ENCODE results near the gene NASP. TPM values are rescaled to one million over a fixed set of nuclear protein-coding genes. Genes with fewer than 3 reads are reported as not detected.

NASP gene
- total RNA-seq, 1 donor from 2014 or later: 16.6 TPM

DNA sequence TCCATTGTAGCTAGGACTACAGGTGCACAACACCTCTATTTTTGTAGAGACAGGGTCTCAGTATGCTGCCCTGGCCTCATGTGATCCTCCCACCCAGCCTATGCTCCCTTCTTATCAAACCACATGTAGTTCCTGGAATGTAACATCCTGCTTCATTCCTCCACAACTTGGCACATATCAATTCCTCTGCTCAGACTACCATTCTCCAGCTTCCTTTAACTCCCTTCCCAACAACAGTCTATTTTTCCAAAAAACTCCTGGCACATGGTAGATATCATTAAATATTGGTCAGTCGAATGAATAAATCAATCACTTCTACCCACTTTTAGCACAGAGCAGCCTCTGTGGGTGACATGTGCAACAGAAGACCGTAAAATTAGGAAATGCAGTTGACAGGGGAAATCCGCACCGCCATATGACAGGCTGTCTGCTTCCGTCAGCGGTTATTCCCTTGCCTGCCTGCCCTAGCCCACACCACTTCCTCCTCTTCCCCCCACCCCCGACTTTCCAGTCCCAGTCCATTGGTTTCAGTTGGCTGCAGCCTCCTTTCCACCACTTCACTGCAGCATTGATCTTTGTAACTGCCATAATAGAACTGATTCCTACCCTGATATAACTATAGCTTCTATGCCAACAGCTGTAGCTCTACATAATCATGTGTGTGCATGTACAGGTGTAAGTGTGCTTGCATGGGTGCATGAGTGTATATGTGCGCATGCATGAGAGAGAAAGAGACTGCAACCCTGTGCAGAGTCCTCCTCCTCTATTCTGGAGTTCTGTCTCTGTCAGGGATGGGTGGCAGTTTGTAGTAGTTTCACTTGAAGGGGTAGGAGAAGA is 40.0 kb upstream of the NASP start:
- no peak for DNase-seq (ENCODE audit: low read depth)
- H3K27me3 ChIP-seq (ENCODE audit: control insufficient read depth, insufficient read depth, low read length): no peaks in the 10 kb centered on the region
- FAIRE-seq: no peak
- TF ChIP-seq, protein P1, sequence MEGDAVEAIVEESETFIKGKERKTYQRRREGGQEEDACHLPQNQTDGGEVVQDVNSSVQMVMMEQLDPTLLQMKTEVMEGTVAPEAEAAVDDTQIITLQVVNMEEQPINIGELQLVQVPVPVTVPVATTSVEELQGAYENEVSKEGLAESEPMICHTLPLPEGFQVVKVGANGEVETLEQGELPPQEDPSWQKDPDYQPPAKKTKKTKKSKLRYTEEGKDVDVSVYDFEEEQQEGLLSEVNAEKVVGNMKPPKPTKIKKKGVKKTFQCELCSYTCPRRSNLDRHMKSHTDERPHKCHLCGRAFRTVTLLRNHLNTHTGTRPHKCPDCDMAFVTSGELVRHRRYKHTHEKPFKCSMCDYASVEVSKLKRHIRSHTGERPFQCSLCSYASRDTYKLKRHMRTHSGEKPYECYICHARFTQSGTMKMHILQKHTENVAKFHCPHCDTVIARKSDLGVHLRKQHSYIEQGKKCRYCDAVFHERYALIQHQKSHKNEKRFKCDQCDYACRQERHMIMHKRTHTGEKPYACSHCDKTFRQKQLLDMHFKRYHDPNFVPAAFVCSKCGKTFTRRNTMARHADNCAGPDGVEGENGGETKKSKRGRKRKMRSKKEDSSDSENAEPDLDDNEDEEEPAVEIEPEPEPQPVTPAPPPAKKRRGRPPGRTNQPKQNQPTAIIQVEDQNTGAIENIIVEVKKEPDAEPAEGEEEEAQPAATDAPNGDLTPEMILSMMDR (IDR thresholded peaks at IDR 0.05; ENCODE audit: insufficient read depth, low read length, severe bottlenecking): no peak
- H3K36me3 ChIP-seq (ENCODE audit: control insufficient read depth, insufficient read depth, low read length): no peaks in the 10 kb centered on the region
- no peak overlapping the region for H3K4me3 ChIP-seq (ENCODE audit: low read depth, low read length)

DNA sequence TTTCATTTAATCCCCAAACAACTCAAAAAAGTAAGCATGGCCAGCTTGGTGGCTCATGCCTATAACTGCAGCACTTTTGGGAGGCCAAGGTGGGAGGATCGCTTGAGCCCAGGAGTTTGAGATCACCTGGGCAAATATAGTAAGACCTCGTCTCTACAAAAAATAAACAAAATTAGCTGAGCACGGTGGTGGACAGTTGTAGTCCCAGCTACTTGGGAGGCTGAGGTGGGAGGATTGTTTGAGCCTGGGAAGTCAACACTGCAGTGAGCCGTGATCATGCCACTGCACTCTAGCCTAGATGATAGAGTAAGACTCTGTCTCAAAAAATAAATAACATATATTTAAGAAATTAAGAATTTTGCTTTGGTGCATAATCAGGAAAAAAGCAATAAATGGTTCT is 39.3 kb upstream of the NASP start:
- H3K4me3 ChIP-seq (ENCODE audit: low read depth, low read length): no peak overlapping the region
- H3K36me3 ChIP-seq (ENCODE audit: control insufficient read depth, insufficient read depth, low read length): no peaks in the 10 kb centered on the region
- DNase-seq (ENCODE audit: low read depth) (no peak), FAIRE-seq (no peak)
- TF ChIP-seq, protein P1 (IDR thresholded peaks at IDR 0.05; ENCODE audit: insufficient read depth, low read length, severe bottlenecking): no peak
- H3K27me3 ChIP-seq (ENCODE audit: control insufficient read depth, insufficient read depth, low read length): no peaks in the 10 kb centered on the region

DNA sequence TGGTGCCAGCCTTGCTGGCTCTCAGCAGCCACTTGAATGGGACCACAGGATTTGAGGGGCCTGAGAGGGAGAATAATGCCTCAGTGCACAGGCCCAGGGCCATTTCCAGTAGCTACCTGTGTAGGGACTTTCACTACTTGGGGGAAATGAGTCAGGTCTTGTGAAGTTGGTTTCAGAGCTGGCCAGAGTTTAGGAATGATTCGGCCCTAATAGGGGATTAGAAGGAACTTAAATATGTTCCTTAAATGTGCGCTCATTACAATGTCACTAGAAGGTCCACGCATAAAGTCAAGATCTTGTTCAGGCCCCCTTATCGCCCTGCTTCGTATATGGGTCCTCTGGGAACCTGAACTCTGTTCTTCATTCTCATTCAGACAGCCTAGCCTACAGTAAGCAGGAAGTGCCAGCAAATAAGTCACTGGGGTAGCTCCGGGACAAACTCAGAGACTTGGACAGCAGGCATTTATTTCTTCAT is 38.8 kb upstream of the NASP start:
- FAIRE-seq: no peak

DNA sequence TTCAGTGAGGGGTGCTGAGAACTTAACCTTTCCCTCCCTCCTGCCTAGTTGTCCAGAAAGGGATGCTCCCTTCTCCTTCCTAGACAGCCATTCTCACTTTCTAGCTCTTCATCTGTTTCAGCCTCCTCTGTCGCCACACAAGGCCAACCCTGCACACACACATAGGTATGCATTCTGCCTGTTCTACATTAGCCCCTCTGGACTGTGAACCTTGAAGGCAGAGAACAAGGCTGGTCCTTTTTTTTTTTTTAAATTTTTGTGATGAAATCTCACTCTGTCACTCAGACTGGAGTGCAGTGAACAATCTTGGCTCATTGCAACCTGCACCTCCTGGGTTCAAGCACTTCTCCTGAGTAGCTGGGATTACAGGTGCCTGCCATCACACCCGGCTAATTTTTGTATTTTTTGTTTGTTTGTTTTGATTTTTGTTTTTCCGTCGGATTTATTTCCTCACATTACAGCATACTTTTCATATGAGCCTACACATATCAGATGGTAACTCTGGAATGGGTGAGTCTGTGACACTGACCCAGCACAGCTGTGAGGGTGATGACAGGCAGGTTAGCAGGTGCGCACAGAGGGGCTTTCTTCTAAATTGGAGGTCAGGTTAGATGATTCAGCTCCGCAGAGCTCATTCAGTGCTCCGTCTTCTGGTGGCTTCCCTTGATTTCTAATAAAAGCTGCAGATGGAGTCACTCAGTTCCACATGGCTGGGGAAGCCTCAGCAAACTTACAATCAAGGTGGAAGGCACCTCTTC is 38.1 kb upstream of the NASP start:
- Histone ChIP-seq H3K4me3 (ENCODE audit: low read depth, low read length) (no peak overlapping the region), H3K36me3 (ENCODE audit: control insufficient read depth, insufficient read depth, low read length) (no peaks in the 10 kb centered on the region), H3K27me3 (ENCODE audit: control insufficient read depth, insufficient read depth, low read length) (no peaks in the 10 kb centered on the region)
- TF ChIP-seq, protein P1 (IDR thresholded peaks at IDR 0.05; ENCODE audit: insufficient read depth, low read length, severe bottlenecking): no peak
- no peak for DNase-seq (ENCODE audit: low read depth)
- no peak for FAIRE-seq

More for the DNA sequence above, 38.8 kb upstream of the NASP start:
- Histone ChIP-seq H3K36me3 (ENCODE audit: control insufficient read depth, insufficient read depth, low read length) (no peaks in the 10 kb centered on the region), H3K4me3 (ENCODE audit: low read depth, low read length) (no peak overlapping the region), H3K27me3 (ENCODE audit: control insufficient read depth, insufficient read depth, low read length) (no peaks in the 10 kb centered on the region)
- TF ChIP-seq, protein P1 (IDR thresholded peaks at IDR 0.05; ENCODE audit: insufficient read depth, low read length, severe bottlenecking): no peak
- peak; percentile 53 for DNase-seq (ENCODE audit: low read depth)

DNA sequence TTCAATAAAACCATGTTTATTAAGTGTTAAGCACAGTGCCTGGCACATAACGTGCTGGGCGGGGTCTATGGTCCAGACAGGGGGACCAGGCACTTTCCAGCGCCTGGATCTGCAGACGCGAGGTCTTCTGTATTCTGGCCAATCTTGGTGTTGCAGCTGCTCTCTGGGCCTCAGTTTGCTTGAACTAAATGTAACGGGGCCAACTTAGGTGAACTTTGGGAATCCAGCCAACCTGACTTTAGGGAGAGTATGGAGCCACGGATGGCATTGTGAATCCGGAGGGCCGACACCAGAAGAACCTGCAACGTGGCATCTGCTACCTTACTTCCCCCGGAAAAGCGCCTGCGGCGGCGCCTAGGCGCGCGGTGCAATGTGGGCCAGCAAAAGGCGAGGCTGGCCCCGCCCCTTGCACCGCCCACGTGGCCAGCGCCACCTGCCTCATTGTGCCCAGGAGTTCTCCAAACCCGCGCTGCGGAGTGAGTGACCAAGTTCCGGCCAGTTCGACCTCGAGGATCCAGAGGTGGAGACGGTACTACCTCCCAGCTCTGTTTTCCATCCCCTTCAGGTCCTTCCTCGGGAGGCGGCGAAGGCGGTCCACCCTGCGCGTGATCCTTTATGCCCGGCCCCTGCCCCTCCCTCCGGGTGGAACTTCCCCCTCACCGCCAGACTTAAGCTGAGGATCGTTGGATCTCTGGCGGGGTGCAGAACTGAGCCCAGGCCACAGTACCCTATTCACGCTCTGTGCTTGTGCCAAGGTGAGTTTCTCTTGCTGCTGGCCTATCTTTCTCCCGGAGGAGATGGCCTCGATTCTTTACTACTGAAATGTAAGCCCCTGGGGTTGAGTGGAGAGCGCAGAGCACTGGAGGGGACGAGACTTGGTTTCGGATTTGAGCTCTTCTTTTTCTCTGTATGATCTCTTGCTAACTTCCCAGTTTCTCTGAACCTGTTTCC is 33.2 kb upstream of the NASP start, which contains the start of gene AKR1A1:
Gene AKR1A1 (plus strand): TSS at position 426 of the 951 bp plus-strand sequence. CDS start 10,969 bp downstream, outside the sequence.
- FAIRE-seq (no peak), DNase-seq (ENCODE audit: low read depth) (peak; percentile 72)
- TF ChIP-seq, protein P1 (IDR thresholded peaks at IDR 0.05; ENCODE audit: insufficient read depth, low read length, severe bottlenecking): no peak
- no peaks in the 10 kb centered on the region for H3K27me3 ChIP-seq (ENCODE audit: control insufficient read depth, insufficient read depth, low read length)
- H3K36me3 ChIP-seq (ENCODE audit: control insufficient read depth, insufficient read depth, low read length): no peaks in the 10 kb centered on the region
- peak within 1 kb of the TSS; percentile 55 for H3K4me3 ChIP-seq (ENCODE audit: low read depth, low read length)
